Adrenal gland (tissue), 12 donors: Measurements from ENCODE around the gene UPK2. TPM values are rescaled to one million over a fixed set of nuclear protein-coding genes. Genes with fewer than 3 reads are reported as not detected.

Source experiments
- DNase-seq, 7 donors: peaks; one replicate each; pipeline ENCODE4 v3.0.0-alpha.2; 2019 to 2020
- H3K27ac ChIP-seq, 5 donors: fragments of 200-600 bp; sonication (generic) in 4 of 5; 1 replicate in 3 of 5; 2 replicates in 2 of 5; pipeline versions ENCODE4 v1.5.1 to v1.8.0; 2016 to 2020; ENCODE audit warnings: mild to moderate bottlenecking in 1 of 5
- H3K27me3 ChIP-seq: fragments of 200-600 bp; 2 replicates; pipeline ENCODE4 v1.8.0; 2021
- H3K36me3 ChIP-seq, 2 donors: fragments of 200-600 bp; replicated peaks in 1 of 2; 1 replicate in 1 of 2; 2 replicates in 1 of 2; pipeline versions ENCODE4 v1.5.1 to v1.8.0; 2018 to 2022
- H3K4me1 ChIP-seq, 2 donors: fragments of 200-600 bp; replicated peaks in 1 of 2; 1 replicate in 1 of 2; 2 replicates in 1 of 2; pipeline versions ENCODE4 v1.5.1 to v1.8.0; 2018 to 2021
- H3K4me3 ChIP-seq, 4 donors: fragments of 200-600 bp; sonication (generic) in 3 of 4; one replicate each; pipeline ENCODE4 v1.5.1; 2016 to 2018
- H3K9me3 ChIP-seq, 3 donors: fragments of 200-600 bp; sonication (generic) in 1 of 3; replicated peaks in 1 of 3; 1 replicate in 2 of 3; 2 replicates in 1 of 3; pipeline versions ENCODE4 v1.5.1 to v1.8.0; 2016 to 2021
- POLR2A ChIP-seq, 2 donors: fragments of 450-650 bp; IDR thresholded peaks; one replicate each; pipeline ENCODE4 v1.6.1; 2017; ENCODE audit warnings: antibody characterized with exemption in 2 of 2, mild to moderate bottlenecking in 2 of 2, moderate library complexity in 1 of 2
- WGBS, 4 donors: extraction: QIAGEN DNeasy Blood & Tissue Kit in 2 of 4; methylation state at CpG; one replicate each; pipeline versions ENCODE4 v1.1.5 to v1.1.7; 2013 to 2017; 5-methylcytosine and 5-hydroxymethylcytosine counted together
- intact Hi-C, 2 donors: fragments of 100-400 bp; cut with DNase I; formaldehyde crosslinking; loops; one replicate each; pipeline versions ENCODE4 v1.14.1 to v1.15.0; 2022 to 2023
- polyA plus RNA-seq, 3 donors: library from polyadenylated mRNA; stranded (reverse); fragments of 200-250 nt in 2 of 3; fragments of 350-450 nt in 1 of 3; fragmentation: Illumina TruSeq in 1 of 3; extraction: RNeasy Lipid Tissue Mini Kit (QIAGEN cat#74804) in 1 of 3; gene quantifications; one replicate each; pipeline ENCODE4 v1.2.3, GENCODE V29; 2013 to 2014
- total RNA-seq, 9 donors: library from RNA; depleted of rRNA in 4 of 9; stranded (reverse); fragments of >200 nt in 4 of 9; fragments of 120-200 nt in 1 of 9; fragmentation: NEBNext Ultra II Directional in 1 of 9; extraction: Animal tissue kit (Norgen Biotek cat#: 25700) in 1 of 9; gene quantifications; one replicate each; pipeline versions ENCODE4 v1.1.0 to v1.2.4, GENCODE V29; 2013 to 2023
- TF ChIP-seq, protein P1 (sequence below), 6 experiments: fragments of 450-650 bp in 4 of 6; fragments of 200-600 bp in 2 of 6; sonication (generic) in 1 of 6; IDR thresholded peaks; 1 replicate in 5 of 6; 2 replicates in 1 of 6; pipeline versions ENCODE4 v1.5.1 to v1.8.0; 2016 to 2021; ENCODE audit warnings: antibody characterized with exemption in 6 of 6, mild to moderate bottlenecking in 2 of 6, moderate library complexity in 1 of 6
- donor health status: healthy with polysubstance abuse.
- donor health status: Bipolar disorder and iron deficiency.
- donor health status: DM: yes; HTN: yes; CAD: no.
- donor health status: DM: no; HTN: no; CAD: no.
- donor health status: DM: no; HTN: no; CAD: no.
- donor health status: DM: yes; HTN: yes; CAD: no.

Gene UPK2
- total and polyA plus RNA-seq, 12 donors: 0.39 to 1.0 (median 0.64) TPM; not detected in 9

DNA sequence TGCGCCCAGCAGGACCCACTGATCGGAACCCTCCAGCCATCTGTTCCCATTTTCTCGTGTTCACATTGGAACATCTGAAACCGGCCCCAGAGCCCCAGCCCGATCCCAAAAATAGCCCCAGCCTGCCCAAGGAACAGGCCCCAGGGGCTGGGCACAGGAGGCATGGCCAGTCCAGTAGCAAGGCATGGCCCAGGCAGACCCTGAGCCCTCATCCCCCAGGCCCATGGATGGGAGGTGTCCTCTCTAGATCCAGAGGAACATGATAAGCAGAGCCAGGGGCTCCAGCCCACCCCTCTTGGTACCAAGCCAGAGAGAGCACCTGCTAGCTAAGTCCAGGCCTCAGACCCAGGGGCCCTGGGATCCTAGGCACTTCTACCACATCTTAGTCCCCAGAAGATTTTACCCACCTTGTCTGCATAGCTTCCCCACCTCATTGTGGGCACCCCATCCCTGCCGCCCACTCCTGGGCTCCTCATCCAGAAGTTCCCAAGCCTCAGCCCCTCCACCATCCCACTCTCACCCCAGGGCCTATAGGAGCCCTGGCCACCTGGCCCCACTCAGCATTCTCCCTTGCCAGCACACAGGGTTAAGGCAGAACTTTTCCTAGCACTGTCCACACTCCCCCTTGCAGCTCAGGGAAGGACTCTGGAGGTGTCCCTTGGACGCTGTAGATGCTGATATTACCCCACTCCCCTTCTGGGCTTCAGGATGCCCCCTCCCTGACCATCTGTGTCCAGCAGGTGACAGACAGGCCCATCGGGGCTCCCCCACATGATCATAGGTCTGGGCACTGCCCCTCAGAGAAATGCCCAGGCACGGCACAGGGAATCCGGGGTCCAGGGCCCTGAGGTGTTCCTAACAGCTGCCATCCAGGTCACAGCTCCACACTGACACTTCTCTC, 39.9 kb upstream of the UPK2 start:
- TF ChIP-seq, protein P1, sequence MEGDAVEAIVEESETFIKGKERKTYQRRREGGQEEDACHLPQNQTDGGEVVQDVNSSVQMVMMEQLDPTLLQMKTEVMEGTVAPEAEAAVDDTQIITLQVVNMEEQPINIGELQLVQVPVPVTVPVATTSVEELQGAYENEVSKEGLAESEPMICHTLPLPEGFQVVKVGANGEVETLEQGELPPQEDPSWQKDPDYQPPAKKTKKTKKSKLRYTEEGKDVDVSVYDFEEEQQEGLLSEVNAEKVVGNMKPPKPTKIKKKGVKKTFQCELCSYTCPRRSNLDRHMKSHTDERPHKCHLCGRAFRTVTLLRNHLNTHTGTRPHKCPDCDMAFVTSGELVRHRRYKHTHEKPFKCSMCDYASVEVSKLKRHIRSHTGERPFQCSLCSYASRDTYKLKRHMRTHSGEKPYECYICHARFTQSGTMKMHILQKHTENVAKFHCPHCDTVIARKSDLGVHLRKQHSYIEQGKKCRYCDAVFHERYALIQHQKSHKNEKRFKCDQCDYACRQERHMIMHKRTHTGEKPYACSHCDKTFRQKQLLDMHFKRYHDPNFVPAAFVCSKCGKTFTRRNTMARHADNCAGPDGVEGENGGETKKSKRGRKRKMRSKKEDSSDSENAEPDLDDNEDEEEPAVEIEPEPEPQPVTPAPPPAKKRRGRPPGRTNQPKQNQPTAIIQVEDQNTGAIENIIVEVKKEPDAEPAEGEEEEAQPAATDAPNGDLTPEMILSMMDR (IDR thresholded peaks at IDR 0.05): no peak
- TF ChIP-seq POLR2A (IDR thresholded peaks at IDR 0.05): no peak
- no peaks in the 10 kb centered on the region for H3K36me3 ChIP-seq
- no peaks in the 10 kb centered on the region for H3K27me3 ChIP-seq
- peak in 2 of 7 donors; percentile 15 to 37 for DNase-seq
- intact Hi-C loops: no loop called here
- peak overlapping the region in 1 of 4 donors; percentile 6 for H3K4me3 ChIP-seq
- 32 to 42% (median 41%) methylated on average over 7 to 10 of the region's 10 CpGs for WGBS, 4 donors
- H3K4me1 ChIP-seq: peaks cover 98% of the 10 kb centered on the region in 2 donors
- peak overlapping the region; percentile 87 to 98 (median 92) for H3K27ac ChIP-seq
- H3K9me3 ChIP-seq: no peaks in the 10 kb centered on the region

DNA sequence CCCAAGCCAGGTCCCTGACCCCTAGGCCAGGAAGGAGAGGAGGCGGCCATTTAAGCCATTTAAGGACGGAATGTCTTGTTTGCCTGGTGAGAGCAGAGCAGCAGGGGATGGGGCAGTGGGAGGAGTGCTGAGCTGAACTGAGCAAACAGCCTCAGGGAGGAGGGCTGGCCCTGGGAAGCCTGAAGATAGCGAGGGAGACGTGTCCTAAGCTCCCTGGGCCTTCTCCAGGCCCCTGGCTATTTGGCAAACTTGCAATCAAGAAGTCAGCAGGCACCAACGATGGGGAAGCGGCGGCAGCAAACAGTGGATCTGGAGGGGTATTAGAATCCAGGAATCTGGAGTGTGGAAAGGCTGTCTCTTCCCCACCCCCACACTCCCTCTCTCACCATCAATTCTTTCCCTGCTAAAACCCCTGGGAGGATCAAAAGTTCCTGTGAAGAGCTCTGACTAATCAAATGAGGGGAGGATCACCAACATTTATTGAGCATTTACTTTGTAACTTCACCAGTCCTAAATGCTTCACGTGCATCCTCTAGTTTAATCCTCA, 39.2 kb upstream of the UPK2 start:
- Histone ChIP-seq H3K9me3 (no peaks in the 10 kb centered on the region), H3K36me3 (no peaks in the 10 kb centered on the region), H3K27me3 (no peaks in the 10 kb centered on the region), H3K4me1 (peaks cover 97 to 98% of the 10 kb centered on the region in 2 donors), H3K4me3 (peak overlapping the region in 1 of 4 donors; percentile 6), H3K27ac (peak overlapping the region; percentile 87 to 98 (median 92))
- intact Hi-C loops: no loop called here
- TF ChIP-seq, protein P1 (IDR thresholded peaks at IDR 0.05): no peak
- peak in 1 of 2 donors; percentile 40 for TF ChIP-seq POLR2A (IDR thresholded peaks at IDR 0.05)
- peak; percentile 51 to 89 (median 81) for DNase-seq
- 16 to 23% (median 19%) methylated on average over 7 to 8 of the region's 8 CpGs for whole genome bisulfite sequencing, 4 donors

DNA sequence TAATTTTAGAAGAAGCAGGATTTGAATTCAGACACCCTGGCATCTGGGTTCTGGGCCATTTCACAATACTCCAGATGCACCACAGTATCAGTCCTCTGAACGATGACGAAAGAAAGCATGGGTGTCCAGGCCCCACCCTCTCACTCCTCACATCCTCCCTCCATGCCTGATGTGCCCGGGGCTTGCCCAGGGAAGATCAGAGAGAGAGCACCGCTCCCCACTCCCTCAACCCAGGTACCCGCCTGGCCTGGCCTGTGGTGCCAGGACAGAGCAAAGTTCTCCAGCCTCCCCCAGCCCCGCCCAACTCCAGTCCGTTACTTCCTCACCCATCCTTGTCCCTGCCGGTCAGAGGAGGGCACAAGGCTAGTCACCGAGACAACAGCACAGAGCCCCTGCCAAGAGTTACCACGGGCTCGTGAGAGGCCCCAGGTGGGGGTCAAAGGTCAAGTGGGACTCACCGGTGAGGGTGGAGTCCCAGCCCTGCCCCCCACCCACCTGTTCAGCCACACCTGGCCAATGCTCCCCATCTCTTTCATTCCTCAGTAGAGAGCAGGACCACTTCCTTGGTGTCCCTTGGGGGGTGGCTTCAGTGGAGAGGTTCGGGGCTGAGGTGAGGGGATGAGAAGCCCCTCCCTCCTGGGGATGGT, 38.5 kb upstream of the UPK2 start:
- Histone ChIP-seq H3K4me3 (peak overlapping the region in 1 of 4 donors; percentile 89), H3K9me3 (no peaks in the 10 kb centered on the region), H3K36me3 (no peaks in the 10 kb centered on the region), H3K4me1 (peaks cover 95 to 98% of the 10 kb centered on the region in 2 donors), H3K27me3 (no peaks in the 10 kb centered on the region), H3K27ac (peak overlapping the region; percentile 87 to 98 (median 92))
- peak in 1 of 2 donors; percentile 23 for TF ChIP-seq POLR2A (IDR thresholded peaks at IDR 0.05)
- TF ChIP-seq, protein P1 (IDR thresholded peaks at IDR 0.05): no peak
- WGBS, 4 donors: 6 to 19% (median 8%) methylated on average over 8 to 13 of the region's 13 CpGs
- intact Hi-C loops: no loop called here
- peak; percentile 58 to 91 (median 84) for DNase-seq

DNA sequence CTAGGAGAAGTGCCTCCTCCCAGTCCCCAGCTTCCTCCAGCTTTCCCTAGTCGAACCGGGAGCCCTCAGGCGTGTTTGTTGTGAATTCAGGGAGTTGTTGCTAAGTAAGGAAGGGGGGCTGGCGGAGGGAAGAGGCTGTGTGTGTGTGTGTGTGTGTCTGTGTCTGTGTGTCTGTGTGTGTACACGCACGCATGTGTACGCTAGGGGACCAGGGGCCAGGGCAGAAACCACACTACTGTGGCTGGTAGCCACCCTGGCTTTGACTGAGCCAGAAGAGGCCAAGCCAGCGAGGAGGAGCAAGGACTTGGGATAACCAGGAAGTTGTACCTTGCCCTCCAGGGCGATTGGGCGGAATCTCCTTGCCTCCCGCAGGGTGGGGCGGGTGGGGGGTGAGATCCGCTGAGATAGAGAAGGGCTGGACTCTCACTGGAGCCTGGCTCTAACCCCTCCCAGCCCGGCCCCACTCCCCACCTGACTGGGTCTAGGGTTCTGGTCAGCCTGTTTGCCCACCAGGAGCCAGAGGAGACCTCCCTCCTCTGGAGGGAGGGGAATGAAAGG, 37.9 kb upstream of the UPK2 start:
- intact Hi-C loops: no loop called here
- peak; percentile 66 to 88 (median 84) for DNase-seq

More for the DNA sequence above, 37.9 kb upstream of the UPK2 start:
- H3K27me3 ChIP-seq: no peaks in the 10 kb centered on the region
- peaks cover 95 to 98% of the 10 kb centered on the region in 2 donors for H3K4me1 ChIP-seq
- TF ChIP-seq, protein P1 (IDR thresholded peaks at IDR 0.05): no peak
- peak in 1 of 2 donors; percentile 48 for TF ChIP-seq POLR2A (IDR thresholded peaks at IDR 0.05)
- peak overlapping the region; percentile 87 to 98 (median 92) for H3K27ac ChIP-seq
- H3K9me3 ChIP-seq: no peaks in the 10 kb centered on the region
- peak overlapping the region in 1 of 4 donors; percentile 89 for H3K4me3 ChIP-seq
- H3K36me3 ChIP-seq: no peaks in the 10 kb centered on the region
- 7 to 11% (median 8%) methylated on average over 8 to 14 of the region's 14 CpGs for WGBS, 4 donors
